ENCODE measurements around the gene TBX6.
"Not testable (repeated sequence)": the region's sequence is repeated elsewhere in the genome, so short reads cannot be mapped to it uniquely, and the experiment has no call there.

The TBX6 gene

GRCh38 chr16:30091474-30092372 lies at the start of gene TBX6:
Gene TBX6, minus strand, starts transcription at chr16:30091924. Its CDS starts 731 bp downstream, at chr16:30091193.
- DNase-seq: peak; percentile 94

GRCh38 chr16:30139583-30140481 lies 48.1 kb upstream of the TBX6 start:
- peak; percentile 10 for DNase-seq

GRCh38 chr16:30137897-30138296 lies 46.2 kb upstream of the TBX6 start:
- no peak for DNase-seq

- DNase-seq: no peak
Measured at GRCh38 chr16:30136971-30137605, 45.4 kb upstream of the TBX6 start.

GRCh38 chr16:30132591-30132990 lies 40.9 kb upstream of the TBX6 start:
- DNase-seq: no peak

- DNase-seq: no peak
Measured at GRCh38 chr16:30131869-30132475, 40.2 kb upstream of the TBX6 start.

- DNase-seq: no peak
Measured at GRCh38 chr16:30127993-30128392, 36.3 kb upstream of the TBX6 start.

GRCh38 chr16:30125690-30126089 lies 34.0 kb upstream of the TBX6 start:
- not testable (repeated sequence) for DNase-seq

- DNase-seq: no peak
Measured at GRCh38 chr16:30124985-30125379, 33.3 kb upstream of the TBX6 start.

GRCh38 chr16:30122604-30123160 lies 31.0 kb upstream of the TBX6 start:
- DNase-seq: peak; percentile 16

GRCh38 chr16:30121741-30122571 lies 30.2 kb upstream of the TBX6 start:
- no peak for DNase-seq

- DNase-seq: no peak
Measured at GRCh38 chr16:30120340-30121105, 28.8 kb upstream of the TBX6 start.

GRCh38 chr16:30119428-30119827 lies 27.7 kb upstream of the TBX6 start:
- no peak for DNase-seq

GRCh38 chr16:30117768-30118167 lies 26.0 kb upstream of the TBX6 start:
- no peak for DNase-seq

GRCh38 chr16:30116291-30117207 lies 24.8 kb upstream of the TBX6 start:
- no peak for DNase-seq

- DNase-seq: peak; percentile 44
Measured at GRCh38 chr16:30115238-30115637, 23.5 kb upstream of the TBX6 start.

- DNase-seq: not testable (repeated sequence)
Measured at GRCh38 chr16:30114833-30115232, 23.1 kb upstream of the TBX6 start.

- no peak for DNase-seq
Measured at GRCh38 chr16:30114411-30114810, 22.7 kb upstream of the TBX6 start.

GRCh38 chr16:30113711-30114333 lies 22.1 kb upstream of the TBX6 start:
- no peak for DNase-seq

Measured in CD4-positive, alpha-beta T cell treated with Interleukin-10 for 1 hour (primary cell).